Lung microvascular endothelial cell (primary cell): ENCODE results near the gene SLC43A2. TPM values are rescaled to one million over a fixed set of nuclear protein-coding genes. Genes with fewer than 3 reads are reported as not detected.
"Not testable (repeated sequence)": the region's sequence is repeated elsewhere in the genome, so short reads cannot be mapped to it uniquely, and the experiment has no call there.

Experiments
- DNase-seq, 2 donors: peaks; one replicate each; pipeline versions ENCODE4 v3.0.0 to v3.0.0-alpha.2; 2010; ENCODE audit warnings: low read depth in 2 of 2
- total RNA-seq: library from RNA; depleted of rRNA; stranded (reverse); fragments of >200 nt; gene quantifications from 2 replicates; pipeline ENCODE4 v1.2.1, GENCODE V29; 2014

Gene SLC43A2
- total RNA-seq, 1 donor from 2014 or later, result 28.2 TPM

DNA sequence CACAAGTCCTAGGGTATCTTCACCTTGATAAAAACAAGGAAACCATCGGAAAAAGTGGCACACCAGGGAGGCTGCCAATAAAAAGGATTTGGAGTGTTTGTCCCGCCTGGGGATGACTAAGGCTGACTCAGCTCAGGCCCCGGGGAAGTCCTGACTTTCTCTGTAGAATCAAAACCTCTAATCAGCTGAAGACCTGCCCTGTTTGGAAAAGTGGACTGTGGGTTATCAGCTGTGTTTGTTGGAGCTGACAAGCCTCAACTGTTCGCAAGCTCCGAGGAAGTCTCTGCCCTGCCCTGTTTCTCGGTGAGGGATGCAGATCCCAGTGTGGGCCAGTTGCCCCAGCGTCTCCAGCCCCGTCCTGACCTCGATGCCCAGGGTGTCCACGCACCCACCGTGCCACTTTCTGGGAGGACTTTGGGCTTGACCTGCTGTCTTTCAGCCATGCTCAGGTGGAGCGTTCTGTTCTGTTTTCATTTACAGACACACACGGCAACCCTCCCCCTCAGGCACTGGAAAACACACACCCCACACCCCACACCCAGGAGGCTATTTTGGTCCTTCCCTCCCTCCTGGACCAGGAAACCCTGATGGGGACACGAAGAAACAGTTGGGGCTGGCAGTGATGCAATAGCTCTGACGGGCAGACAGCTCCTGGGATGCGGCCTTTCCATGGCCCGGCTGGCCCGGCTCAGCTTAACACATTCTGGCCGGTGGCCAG, 38.4 kb downstream of the SLC43A2 start:
- peak; percentile 80 to 90 for DNase-seq

DNA sequence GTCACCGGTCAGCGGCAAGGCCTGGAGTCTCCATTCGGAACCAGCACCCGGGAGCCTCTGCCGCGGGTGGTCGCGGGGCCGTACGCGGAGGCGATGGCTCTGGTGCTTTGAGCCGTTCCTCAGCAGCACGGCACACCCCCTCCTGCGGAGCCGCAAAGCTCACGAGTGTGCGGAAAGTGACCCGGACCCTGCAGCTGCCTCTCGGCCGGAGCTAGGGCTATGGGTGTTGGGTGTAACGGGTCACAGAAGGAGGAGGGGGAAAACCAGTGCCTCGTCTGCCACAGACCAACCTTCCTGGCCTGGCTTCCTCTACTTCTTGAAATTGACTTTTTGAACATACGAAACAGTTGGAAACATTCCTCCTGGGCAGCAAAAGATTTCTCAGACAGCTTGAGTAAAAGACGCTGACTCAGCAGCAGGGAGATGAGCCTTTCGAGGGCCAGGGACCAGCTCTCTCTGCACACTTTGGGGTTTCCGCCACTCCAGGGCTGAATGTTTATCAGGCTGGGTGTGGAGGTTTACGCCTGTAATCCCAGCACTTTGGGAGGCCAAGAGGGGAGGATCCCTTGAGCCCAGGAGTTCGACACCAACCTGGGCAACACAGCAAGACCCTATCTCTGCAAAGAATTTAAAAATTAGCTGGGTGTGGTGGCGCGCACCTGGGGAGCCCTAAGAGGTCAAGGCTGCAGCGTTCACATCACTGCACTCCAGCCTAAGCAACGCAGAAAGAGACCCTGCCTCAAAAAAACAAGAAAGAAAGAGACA, 39.6 kb downstream of the SLC43A2 start:
- no peak for DNase-seq

- no peak for DNase-seq
Observed at GRCh38 chr17:1584167-1584566, 44.5 kb downstream of the SLC43A2 start.

DNA sequence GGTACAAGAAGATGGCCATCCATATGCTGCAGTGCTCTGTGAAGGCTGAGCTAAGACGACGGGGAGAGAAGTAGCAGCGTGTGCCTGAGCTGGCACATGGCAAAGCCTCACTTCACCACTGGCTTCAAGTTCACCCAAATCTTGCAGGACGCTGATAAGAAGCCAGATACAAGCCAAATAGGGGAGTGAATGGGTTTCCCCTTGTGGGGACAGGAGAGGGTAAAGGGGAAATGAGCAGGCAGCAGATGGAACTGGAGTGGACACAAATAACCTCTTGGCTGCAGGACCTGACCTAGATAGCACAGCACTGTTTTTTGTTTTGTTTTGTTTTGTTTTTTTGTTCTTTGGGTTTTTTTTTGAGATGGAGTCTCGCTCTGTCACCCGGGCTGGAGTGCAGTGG, 45.1 kb downstream of the SLC43A2 start:
- DNase-seq, result no peak

DNA sequence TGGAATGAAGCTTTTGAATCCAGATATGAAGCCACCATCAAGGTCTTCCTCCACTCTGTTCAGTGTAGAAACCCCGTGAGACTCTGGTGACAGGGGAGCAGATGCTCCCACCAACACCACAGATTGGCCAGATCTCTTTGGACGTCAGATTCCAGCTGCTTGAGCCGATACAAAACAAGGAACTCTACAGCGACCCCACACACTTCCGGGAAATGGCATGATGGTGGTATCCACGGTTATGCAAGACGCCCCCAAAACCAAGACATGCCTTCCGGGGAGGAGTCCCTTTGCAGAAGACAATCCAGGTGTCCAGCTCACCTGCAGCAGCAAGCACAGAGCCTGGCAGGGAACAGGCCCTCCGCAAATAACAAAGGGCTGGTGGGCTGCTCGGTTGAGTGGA, 46.3 kb downstream of the SLC43A2 start:
- DNase-seq, result no peak

- DNase-seq, result no peak
Observed at GRCh38 chr17:1580979-1581676, 47.5 kb downstream of the SLC43A2 start.

DNA sequence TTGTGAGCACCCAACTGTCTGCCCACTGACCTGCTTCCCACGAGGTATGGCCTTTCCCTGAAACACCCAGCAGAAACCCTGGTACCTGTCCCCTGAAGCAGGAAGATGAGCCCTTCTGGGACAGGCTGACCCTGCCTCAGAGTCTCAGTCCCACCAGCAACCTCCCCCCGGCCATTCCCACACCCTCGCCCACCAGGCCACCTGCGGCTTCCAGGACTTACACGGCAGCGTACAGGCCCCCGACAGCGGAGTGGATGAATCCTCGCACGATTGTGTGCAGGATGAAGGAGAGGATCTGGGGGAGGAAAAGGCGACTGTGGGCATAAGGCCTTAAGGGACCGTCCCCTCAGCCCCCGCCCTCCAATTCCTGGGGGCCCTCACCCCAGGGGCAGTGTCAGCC, 50.6 kb downstream of the SLC43A2 start:
- DNase-seq, result no peak

GRCh38 chr17:1577583-1578013, 51.0 kb downstream of the SLC43A2 start:
- no peak for DNase-seq

GRCh38 chr17:1577182-1577581, 51.5 kb downstream of the SLC43A2 start:
- DNase-seq, result peak; percentile 84 to 86

GRCh38 chr17:1576500-1576899, 52.1 kb downstream of the SLC43A2 start:
- DNase-seq, result no peak

DNA sequence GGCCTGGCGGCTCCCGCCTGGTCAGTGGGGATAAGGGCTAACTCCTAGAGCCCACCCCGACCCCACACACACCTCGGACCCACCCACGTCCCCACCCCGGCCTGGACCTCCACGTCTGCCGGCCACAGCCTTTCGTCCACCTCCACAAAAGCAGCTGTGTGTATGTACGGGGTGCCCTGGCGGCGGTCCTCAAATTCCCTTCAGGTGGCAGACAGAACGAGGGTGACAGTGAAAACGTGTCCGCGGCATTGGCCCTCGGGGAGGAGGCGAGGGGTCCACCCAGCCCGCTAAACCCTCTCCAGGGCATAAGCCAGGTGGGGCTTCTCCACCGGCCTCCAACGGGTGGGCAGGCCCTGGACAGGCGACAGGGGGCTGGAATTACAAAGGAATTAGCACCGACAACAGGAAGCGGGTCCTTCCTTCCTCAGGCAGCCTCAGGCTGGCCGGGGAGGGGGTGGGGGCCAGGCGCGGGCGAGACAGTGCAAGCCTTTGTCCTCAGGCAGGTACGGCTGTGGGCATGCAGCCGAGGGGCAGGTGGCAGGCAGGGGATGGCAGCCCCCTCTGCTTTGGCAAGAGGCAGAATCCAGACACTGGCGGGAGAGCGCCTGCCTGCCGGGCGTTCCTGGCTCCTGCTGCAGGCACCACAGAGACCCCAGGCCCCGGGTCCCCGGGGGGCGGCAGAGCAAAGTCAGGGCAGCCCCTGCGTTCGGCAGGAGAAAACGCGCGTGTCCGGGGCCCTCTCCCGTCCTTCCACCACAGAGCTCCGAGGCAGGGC, 53.8 kb downstream of the SLC43A2 start:
- no peak for DNase-seq

DNA sequence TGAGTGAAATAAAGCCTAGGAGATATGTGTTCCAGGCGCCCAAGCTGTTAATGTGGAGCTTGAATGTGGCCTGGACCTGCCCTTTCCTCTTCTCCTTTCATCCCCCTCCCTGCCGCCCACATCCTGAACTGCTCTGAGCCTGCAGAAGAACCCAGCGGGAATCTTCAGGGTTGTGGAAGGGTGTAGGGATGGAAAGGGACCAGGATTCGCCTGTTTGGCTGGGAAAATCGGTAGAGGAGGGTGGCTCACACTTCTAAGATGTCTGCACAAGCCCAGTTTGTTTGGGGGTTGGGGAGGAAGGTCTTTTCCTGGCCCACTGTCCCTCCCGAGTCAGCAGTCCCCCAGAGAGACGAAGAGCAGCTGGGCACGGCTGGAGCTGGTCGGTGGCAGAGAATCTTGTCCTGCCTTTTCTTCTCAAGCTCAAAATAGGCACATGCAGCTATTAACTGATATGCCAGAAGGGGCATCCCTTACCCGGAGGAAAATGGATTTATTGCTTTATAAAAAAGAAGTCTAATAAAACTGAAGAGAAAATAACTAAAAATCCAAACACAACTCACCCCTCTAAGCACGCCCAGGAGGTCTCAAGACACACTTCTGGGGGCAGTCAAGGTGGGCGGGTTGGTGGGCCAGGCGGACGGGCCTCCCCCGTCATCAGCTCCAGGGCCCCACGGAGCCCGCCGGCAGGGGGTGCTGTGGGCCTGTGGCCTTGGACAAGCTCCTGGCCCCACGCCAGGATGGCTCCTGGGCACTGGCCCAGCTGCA, 54.5 kb downstream of the SLC43A2 start:
- DNase-seq, result peak; percentile 83 to 93

- DNase-seq, result not testable (repeated sequence)
Observed at GRCh38 chr17:1572646-1573045, 56.0 kb downstream of the SLC43A2 start.

- DNase-seq, result no peak
Observed at GRCh38 chr17:1571341-1571704, 57.3 kb downstream of the SLC43A2 start.

- DNase-seq, result no peak
Observed at GRCh38 chr17:1568950-1569810, 59.5 kb downstream of the SLC43A2 start.

DNA sequence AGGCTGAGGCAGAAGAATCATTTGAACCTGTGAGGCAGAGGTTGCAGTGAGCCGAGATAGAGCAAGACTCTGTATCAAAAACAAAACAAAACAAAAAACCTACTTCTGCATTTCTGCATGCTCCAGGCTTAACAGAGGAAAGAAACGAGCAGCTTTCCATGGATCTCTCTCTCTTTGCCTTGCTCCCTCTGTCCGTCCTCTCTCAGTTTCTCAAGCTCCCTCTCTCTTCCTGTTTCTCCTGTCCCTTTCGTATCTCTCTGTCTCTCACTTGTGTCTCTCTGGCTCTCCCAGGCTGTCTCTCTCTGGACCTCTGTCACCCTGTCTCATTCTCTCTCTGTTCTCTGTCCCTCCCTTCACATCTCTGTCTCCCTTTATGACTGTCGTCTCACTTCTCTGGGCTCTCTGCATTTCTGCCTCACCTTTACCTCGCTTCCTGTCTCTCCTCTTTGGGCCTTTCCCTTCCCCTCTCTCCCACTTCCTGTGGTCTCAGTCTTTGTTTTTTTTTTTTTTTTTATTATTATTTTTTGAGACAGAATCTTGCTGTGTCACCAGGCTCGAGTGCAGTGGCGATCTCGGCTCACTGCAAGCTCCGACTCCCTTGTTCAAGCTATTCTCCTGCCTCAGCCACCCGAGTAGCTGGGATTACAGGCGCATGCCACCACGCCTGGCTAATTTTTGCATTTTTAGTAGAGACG, 62.0 kb downstream of the SLC43A2 start:
- no peak for DNase-seq

DNA sequence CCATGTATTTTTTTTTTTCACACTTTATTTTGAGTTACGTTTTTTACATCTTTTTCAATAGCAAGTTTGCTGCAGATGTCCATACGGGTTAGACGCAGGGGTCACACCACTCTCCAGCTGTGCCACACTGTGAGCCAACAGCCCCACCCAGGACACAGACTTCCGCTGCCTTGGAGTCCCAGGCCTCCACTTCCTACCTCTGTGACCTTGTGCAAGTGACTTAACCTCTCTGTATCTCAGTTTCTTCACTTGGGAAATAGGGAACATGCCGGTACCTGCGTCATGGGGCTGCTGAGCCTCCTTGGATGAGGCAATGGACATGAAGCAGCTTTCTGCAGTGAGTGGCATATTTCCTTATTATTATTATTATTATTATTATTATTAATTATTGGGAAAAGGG, 62.8 kb downstream of the SLC43A2 start:
- no peak for DNase-seq

DNA sequence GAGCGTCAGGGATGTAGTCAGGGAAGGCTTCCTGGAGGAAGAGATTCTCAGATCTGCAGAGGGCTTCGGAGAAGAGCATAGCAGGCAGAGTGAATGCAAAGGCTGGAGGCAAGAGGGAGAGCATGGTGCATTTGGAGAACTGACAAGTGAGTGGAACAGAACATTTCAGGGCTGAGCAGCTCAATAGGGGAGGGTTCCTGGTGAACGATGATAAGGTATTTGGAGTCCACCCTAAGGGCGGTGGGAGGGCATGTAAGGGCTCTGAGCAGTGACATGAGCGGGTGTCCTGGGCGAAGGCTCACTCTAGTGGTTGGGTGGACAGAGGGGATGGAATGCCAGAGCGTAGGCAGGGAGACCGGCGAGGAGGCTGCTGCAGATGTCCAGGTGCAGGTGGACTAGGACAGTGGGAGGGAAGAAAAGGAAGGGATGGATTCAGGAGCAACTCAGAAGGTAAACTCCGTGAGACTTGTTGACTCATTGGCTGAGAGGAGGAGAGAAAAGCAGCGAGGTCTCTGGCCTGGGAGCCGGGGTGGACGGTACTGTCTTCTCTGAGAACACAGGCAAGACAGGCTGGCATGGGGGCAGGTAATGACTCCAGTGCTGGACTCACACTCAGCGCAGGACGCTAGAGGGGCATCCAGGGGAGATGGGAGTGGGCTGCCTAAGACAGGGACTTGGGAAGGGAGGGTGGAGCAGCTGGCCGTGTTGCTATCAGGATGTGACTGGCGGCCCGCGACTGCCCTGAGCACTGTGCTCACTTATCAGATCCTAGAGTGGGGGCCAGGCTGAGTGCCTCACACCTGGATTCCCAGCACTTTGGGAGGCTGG, 64.6 kb downstream of the SLC43A2 start:
- no peak for DNase-seq

GRCh38 chr17:1563471-1563785, 65.2 kb downstream of the SLC43A2 start:
- DNase-seq, result not testable (repeated sequence)
